PFSK-1 (cell line): Measurements from ENCODE around the gene STK16.

Source experiments
- FOXP2 ChIP-seq: optimal IDR thresholded peaks from 2 replicates; pipeline ENCODE3; 2011; ENCODE audit warnings: borderline replicate concordance, control low read depth, inconsistent platforms; ENCODE audit not compliant: insufficient read depth; ENCODE audit errors: extremely low read length, extremely low read depth
- POLR2AphosphoS5 ChIP-seq: IDR thresholded peaks from 2 replicates; pipeline ENCODE4 v1.6.1; 2012; ENCODE audit warnings: low read depth, mild to moderate bottlenecking, control low read depth, low read length, moderate library complexity
- REST ChIP-seq, 2 experiments: IDR thresholded peaks; 2 replicates each; pipeline versions ENCODE4 v1.6.1 to v1.8.0; 2011 to 2012; ENCODE audit warnings: low read depth in 2 of 2, low read length in 2 of 2, control low read depth in 1 of 2, inconsistent platforms in 1 of 2, mild to moderate bottlenecking in 1 of 2, moderate library complexity in 1 of 2; ENCODE audit not compliant: insufficient read depth in 1 of 2
- SIN3A ChIP-seq: IDR thresholded peaks from 2 replicates; pipeline ENCODE4 v1.6.1; 2012; ENCODE audit warnings: mild to moderate bottlenecking, low read length, moderate library complexity, borderline replicate concordance; ENCODE audit not compliant: insufficient read depth
- TAF1 ChIP-seq: IDR thresholded peaks from 2 replicates; pipeline ENCODE4 v1.6.1; 2012; ENCODE audit warnings: low read length, control low read depth, borderline replicate concordance; ENCODE audit not compliant: insufficient read depth

STK16 gene

GRCh38 chr2:219299372-219299760 lies 54.1 kb downstream of the STK16 start:
- TF ChIP-seq TAF1 (no peak), FOXP2 (no peak), REST (IDR thresholded peaks at IDR 0.05; ENCODE audit: insufficient read depth in 1 of 2, low read depth in 2 of 2, low read length in 2 of 2) (no peak), POLR2AphosphoS5 (no peak), SIN3A (no peak)
